Right kidney (tissue), 9 donors: ENCODE data around the gene SERPINB4.
A peak's percentile ranks its signal among the peaks of the same experiment; 100 is the strongest.
"Not testable (repeated sequence)": the region's sequence is repeated elsewhere in the genome, so short reads cannot be mapped to it uniquely, and the experiment has no call there.

Source experiments
- DNase-seq: peaks from one replicate; pipeline ENCODE4 v3.0.0-alpha.2; 2016
- long read RNA-seq, 8 donors: transcript quantifications; one replicate each; lab custom pipeline, GENCODE V29; 2026

SERPINB4 gene
- long read RNA-seq, donor 1: 0 reads
- long read RNA-seq, donor 2: 0 reads
- long read RNA-seq, donor 3: 0 reads
- long read RNA-seq, donor 4: 0 reads
- long read RNA-seq, donor 5: 0 reads
- long read RNA-seq, donor 6: 0 reads
- long read RNA-seq, donor 7: 0 reads
- long read RNA-seq, donor 8: 0 reads

- not testable (repeated sequence) for DNase-seq
Observed at GRCh38 chr18:63644142-63644541, at the start of gene SERPINB4. Gene SERPINB4 (minus strand): TSS chr18:63644256. CDS start chr18:63643577, 679 bp downstream.

- no peak for DNase-seq
Observed at GRCh38 chr18:63689064-63689463, 45.0 kb upstream of the SERPINB4 start.

DNA sequence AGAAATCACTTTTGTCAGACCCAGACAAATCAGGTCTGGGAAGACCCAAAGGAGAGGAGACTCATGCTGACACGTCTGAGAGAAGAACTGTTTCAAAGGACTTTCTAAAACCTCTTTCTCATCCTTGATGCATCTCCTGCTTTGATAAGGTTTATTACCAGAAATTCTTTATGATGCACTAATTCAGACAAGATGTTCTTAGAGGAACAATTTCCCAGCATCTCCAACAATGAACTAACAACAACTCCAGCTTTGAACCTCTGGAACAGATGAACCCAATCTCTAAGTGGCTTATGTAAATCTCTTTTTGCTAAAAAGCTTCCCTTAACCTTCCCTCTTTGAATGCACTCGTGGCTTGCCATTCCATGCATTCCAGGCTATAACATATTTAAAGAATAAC is 42.8 kb upstream of the SERPINB4 start:
- no peak for DNase-seq

GRCh38 chr18:63684718-63685117 is 40.7 kb upstream of the SERPINB4 start:
- no peak for DNase-seq

GRCh38 chr18:63683890-63684289 is 39.8 kb upstream of the SERPINB4 start:
- DNase-seq: no peak

DNA sequence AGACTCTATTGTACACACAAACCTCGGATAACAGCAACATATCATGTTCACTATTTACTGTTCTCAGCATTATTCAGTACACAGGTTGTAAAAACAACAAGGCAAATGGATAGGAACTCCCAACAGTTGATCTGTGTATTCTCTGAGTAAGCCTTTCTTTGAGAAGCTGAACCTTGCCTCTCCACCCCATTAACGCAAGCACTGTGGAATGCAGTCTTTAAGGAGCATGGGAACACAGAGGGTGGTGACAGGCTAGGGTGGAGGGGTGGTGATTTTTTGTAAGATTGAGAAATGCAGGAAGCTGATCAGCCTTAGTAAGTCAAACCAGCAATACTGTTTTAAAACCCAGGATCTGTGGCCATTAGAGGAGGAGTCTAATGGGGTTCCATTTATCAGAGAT is 39.1 kb upstream of the SERPINB4 start:
- no peak for DNase-seq

- peak; percentile 26 for DNase-seq
Observed at GRCh38 chr18:63681449-63682340, 37.6 kb upstream of the SERPINB4 start.

- no peak for DNase-seq
Observed at GRCh38 chr18:63679820-63680606, 36.0 kb upstream of the SERPINB4 start.

GRCh38 chr18:63677500-63678225 is 33.6 kb upstream of the SERPINB4 start:
- DNase-seq: no peak

DNA sequence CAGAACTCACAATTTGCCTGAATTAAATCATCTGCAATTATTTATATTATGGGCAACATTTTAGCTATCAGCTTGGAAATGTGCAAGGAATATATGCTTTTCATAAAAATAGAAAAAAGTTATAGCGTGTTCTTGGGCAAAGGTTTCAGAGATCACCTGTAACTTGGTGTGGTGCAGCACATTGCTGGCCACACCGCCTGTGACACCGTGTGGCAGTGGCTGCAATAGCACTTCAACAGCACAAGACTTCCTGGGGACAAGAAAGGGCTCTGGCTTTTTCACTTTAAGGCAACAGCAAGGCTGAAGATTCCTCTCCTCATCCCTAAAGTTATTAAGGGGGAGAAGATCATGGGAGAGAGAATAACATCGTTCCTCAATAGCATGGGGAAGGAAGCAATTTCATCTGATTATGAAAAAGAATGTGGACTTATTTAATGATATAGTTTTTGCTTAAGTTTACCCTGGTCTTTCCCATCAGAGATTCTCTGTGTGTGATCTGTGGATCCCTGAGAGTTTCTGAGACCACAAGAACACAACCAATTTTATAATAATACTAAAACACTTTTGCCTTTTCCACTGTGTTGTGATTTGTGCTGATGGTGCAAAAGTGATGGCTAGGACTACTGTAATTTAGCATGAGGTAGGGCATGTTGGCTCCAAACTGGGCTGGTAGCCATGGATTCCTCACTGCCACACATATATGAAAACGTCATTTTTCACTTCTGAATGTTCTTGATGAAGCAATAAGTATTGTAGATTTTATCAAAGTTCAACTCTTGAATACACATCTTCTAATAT is 32.7 kb upstream of the SERPINB4 start:
- DNase-seq: no peak

DNA sequence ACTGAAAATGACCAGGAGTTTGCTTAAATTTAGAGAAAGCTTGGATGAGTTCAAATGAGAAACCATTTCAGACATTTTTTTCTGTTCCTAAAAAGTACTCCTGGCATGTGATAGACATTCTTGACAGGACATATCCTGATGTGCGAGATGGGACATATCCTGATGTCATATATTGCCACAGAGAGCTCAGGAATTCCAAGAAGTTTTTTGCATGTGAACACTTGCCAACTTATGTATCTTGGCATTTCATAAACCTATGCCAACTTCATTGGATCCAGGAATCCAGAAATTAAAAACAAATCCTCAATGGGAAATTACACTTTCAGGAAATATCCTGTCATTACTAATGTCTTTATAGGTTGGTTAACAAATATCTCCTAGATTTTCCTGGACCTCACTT is 20.5 kb upstream of the SERPINB4 start:
- no peak for DNase-seq

DNA sequence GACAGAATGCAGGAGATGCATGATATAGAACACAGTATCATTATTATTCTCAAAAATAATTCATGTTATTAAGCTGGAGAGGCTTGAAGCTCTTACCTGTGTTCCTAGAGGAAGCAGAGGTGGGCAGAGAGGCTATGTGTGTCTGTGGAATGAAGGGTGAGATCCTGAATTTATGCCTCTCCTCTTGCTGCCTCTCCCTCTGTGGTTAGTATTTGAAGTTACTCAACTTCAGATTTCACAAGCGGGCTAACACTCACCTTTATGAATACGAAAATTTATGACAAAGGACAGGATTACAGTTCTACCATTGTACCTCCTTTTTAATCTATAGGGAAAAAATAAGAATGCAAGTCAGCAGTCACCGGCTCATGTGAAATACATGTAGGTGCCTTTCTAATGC is 17.7 kb upstream of the SERPINB4 start, which contains the start of gene SERPINB3:
Gene SERPINB3 (minus strand): TSS at position 144 of the 400 bp plus-strand sequence. CDS start 677 bp downstream, outside the sequence.
- DNase-seq: not testable (repeated sequence)

DNA sequence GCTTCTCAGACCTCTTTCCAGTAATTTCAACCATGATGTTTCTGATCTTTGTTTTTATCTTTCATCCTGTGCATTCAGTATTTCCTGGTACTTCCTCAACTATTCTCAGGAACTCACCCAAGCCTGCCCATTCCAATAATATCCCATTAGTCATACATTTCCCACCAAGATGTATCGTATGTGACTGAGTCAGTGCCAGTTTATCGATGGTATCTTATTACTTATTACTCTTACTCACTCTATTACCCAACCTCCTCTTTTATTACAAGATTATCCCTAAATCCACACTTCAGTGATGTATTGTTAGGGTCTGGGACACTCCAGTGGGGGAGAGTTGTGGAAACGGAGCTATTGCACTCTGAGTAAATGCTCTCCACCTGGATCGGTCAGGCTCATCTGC is 14.9 kb upstream of the SERPINB4 start:
- not testable (repeated sequence) for DNase-seq

DNA sequence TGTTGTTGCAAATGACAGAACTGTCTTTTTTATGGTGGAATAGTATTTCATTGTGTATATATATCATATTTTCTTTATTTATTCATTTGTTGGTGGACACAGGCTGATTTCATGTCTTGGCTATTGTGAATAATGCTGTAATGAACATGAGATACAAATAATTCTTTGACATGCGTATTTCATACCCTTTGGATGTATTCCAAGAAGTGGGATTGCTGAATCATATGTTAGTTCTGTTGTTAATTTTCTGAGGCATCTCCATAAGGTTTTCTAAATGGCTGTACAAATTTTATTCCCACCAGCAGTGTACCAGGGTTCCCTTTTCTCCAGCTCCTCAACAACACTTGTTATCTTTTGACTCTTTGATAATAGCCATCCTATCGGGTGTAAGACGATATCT is 6.2 kb upstream of the SERPINB4 start:
- DNase-seq: not testable (repeated sequence)

DNA sequence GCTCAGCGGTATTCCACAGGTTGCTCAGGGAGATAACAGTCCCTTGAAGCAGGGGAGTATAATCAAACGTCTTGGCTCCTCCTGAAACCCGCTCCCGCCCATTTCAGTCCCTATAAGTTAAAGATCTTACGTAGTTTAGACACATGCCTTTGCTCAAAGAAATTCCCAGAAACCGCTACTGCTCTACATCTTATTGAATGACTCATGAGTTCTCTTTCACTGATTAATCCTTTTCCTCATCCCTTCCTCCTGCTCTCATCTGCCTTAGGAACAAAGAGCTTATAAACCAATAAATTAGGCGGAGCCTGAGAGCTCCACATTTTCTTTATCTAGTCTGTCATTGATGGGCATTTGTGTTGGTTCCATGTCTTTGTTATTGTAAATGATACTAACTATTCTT is 4.2 kb upstream of the SERPINB4 start:
- no peak for DNase-seq

DNA sequence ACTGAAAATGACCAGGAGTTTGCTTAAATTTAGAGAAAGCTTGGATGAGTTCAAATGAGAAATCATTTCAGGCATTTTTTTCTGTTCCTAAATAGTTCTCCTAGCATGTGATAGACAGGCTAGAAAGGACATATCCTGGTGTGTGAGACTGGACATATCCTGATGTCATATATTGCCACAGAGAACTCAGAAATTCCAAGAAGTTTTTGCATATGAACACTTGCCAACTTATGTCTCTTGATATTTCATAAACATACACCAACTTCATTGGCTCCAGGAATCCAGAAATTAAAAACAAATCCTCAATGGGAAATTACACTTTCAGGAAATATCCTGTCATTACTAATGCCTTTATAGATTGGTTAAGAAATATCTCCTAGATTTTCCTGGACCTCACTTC is 2.9 kb upstream of the SERPINB4 start:
- no peak for DNase-seq

- DNase-seq: not testable (repeated sequence)
Observed at GRCh38 chr18:63644694-63645093, 638 bp upstream of the SERPINB4 start.

GRCh38 chr18:63642668-63643356 is 1.2 kb downstream of the SERPINB4 start:
- not testable (repeated sequence) for DNase-seq

- not testable (repeated sequence) for DNase-seq
Observed at GRCh38 chr18:63641157-63641680, 2.8 kb downstream of the SERPINB4 start.

- DNase-seq: no peak
Observed at GRCh38 chr18:63637703-63638102, 6.4 kb downstream of the SERPINB4 start.
